ENCODE results near the gene PFKL.
"Not testable (repeated sequence)": the region's sequence is repeated elsewhere in the genome, so short reads cannot be mapped to it uniquely, and the experiment has no call there.

Gene PFKL

DNA sequence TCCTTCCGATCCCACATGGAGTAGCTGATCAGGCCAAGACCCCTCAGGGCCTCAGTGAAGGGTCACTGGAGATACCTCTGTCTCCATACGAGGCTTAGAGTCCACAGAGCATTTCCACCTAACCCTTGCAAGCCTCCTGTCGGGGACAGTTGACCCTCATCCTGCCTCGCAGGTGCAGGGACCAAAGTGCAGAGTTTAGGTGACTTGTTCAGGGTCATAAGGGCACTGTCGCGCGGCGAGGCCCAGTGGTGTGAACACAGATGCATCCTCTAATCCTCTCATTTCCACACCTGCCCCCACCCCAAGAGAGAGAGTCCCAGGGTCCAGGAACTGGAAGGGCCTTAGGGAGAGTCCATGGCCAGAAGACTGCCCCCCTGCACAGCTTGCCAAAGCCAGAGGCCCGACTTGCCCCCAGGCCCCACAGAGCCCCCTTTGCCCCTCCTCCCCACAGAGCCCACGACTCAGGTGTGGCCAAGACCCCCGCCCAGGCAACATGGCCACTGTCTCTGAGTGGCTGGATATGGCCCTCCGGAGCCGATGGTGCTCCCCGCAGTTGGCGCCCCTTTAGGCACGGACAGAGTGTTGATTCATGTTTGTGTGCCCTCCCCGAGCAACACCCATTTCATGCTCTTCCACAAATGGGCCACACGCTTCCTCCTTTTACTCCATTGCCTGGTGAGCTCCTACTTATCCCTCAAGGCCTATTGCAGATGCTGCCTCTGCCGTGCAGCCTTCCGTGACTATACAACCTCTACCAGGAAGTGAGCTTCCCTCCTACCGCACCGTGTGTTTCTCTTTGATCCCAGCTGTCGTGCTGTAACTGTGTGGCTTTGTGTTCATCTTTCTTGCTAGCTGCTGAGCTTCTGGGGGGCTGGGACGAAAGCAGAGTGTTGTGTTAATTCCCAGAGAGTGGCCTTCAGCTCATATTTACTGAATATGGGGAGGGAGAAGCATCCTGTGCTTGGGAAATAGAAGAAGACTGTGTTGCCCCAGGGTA, 55.2 kb downstream of the PFKL start:
- Histone ChIP-seq H3K4me1 (ENCODE audit: insufficient read depth, low read length) (no peaks in the 10 kb centered on the region), H3K4me3 (ENCODE audit: low read depth in 1 of 2, low read length in 2 of 2) (no peak overlapping the region), H3K9ac (ENCODE audit: low read length) (no peak overlapping the region), H3K27ac (ENCODE audit: low read depth, low read length) (no peak overlapping the region), H3K9me3 (ENCODE audit: low read length) (no peaks in the 10 kb centered on the region), H3K36me3 (ENCODE audit: insufficient read depth, low read length) (no peaks in the 10 kb centered on the region), H3K27me3 (ENCODE audit: control insufficient read depth in 1 of 2, insufficient read depth in 2 of 2, low read length in 2 of 2) (peaks cover 4 to 16% of the 10 kb centered on the region in 2 donors)

DNA sequence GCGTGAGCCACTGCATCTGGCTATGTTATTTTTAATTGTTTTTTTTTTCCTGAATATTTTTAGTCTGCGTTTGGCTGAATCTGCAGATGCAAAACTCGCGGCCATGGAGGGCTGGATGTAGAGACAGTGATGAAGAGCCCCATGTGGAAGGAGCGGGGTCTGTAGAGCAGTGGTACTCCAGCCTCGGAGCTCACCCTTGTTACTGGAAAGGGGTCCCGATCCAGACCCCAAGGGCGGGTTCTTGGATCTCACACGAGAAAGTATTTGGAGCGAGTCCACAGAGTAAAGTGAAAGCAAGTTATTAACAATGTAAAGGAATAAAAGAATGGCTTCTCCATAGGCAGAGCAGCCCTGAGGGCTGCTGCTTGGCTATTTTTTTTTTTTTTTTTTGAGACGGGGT, 56.3 kb downstream of the PFKL start:
- H3K4me1 ChIP-seq (ENCODE audit: insufficient read depth, low read length) = no peaks in the 10 kb centered on the region
- H3K9ac ChIP-seq (ENCODE audit: low read length) = no peak overlapping the region
- H3K36me3 ChIP-seq (ENCODE audit: insufficient read depth, low read length) = no peaks in the 10 kb centered on the region
- H3K4me3 ChIP-seq (ENCODE audit: low read depth in 1 of 2, low read length in 2 of 2) = no peak overlapping the region
- H3K27me3 ChIP-seq (ENCODE audit: control insufficient read depth in 1 of 2, insufficient read depth in 2 of 2, low read length in 2 of 2) = peaks cover 4 to 11% of the 10 kb centered on the region in 2 donors
- H3K27ac ChIP-seq (ENCODE audit: low read depth, low read length) = no peak overlapping the region
- H3K9me3 ChIP-seq (ENCODE audit: low read length) = no peaks in the 10 kb centered on the region

DNA sequence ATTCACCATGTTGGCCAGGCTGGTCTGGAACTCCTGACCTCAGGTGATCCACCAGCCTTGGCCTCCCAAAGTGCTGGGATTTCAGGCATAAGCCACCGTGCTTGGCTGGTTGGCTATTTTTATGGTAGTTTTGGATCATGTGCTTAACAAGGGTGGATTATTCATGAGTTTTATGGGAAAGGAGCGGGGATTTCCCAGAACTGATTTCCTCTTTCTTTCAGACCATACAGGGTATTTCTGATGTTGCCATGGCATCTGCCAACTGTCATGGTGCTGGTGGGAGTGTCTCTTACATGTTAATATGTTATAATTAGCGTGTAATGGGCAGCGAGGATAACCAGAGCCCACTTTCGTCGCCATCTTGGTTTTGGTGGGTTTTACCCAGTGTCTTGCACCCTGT, 56.8 kb downstream of the PFKL start:
- H3K27ac ChIP-seq (ENCODE audit: low read depth, low read length) = no peak overlapping the region
- no peaks in the 10 kb centered on the region for H3K36me3 ChIP-seq (ENCODE audit: insufficient read depth, low read length)

DNA sequence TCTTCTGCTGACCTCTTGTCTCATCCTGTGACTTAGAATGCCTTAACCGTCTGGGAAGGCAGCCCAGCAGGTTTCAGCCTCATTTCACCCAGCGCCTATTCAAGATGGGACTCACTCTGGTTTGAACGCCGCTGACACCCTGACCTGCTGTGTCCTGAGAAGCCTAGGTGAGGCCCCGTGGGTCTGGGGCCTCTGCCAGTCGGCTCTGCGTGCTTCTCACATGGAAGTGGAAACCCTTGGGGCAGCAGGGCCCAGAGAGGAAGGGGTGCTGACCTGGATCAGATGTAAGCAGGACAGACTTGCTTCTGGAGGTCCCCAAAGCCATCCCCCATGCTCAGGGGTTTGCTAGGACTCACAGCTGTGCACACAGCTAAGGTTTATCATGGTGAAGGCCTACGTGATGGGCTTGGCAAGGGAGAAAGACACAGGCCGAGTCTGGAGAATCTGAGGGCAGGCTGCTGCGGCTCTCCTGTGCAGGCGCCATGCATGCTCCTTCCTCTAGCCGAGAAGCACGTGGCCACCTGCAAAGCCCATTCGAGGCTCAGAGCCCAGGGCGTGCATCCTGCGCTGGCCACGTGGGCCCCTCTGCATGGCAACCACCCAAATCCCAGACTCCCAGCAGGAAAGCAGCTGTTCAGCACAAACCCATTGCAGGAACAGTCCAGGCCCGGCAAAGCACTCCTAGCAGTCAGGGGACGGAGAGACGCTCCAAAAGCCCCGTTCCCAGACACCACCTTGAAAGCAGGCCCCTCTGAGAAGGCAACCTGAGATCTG, 57.4 kb downstream of the PFKL start:
- no peak overlapping the region for H3K4me3 ChIP-seq (ENCODE audit: low read depth in 1 of 2, low read length in 2 of 2)
- peaks cover 0 to under 1% of the 10 kb centered on the region in 2 donors for H3K27me3 ChIP-seq (ENCODE audit: control insufficient read depth in 1 of 2, insufficient read depth in 2 of 2, low read length in 2 of 2)
- no peak overlapping the region for H3K27ac ChIP-seq (ENCODE audit: low read depth, low read length)
- no peaks in the 10 kb centered on the region for H3K4me1 ChIP-seq (ENCODE audit: insufficient read depth, low read length)
- no peaks in the 10 kb centered on the region for H3K9me3 ChIP-seq (ENCODE audit: low read length)
- no peaks in the 10 kb centered on the region for H3K36me3 ChIP-seq (ENCODE audit: insufficient read depth, low read length)
- H3K9ac ChIP-seq (ENCODE audit: low read length) = no peak overlapping the region

More for the DNA sequence above, 56.8 kb downstream of the PFKL start:
- Histone ChIP-seq H3K9ac (ENCODE audit: low read length) (no peak overlapping the region), H3K27me3 (ENCODE audit: control insufficient read depth in 1 of 2, insufficient read depth in 2 of 2, low read length in 2 of 2) (peaks cover 0 to 6% of the 10 kb centered on the region in 2 donors), H3K4me1 (ENCODE audit: insufficient read depth, low read length) (no peaks in the 10 kb centered on the region), H3K9me3 (ENCODE audit: low read length) (no peaks in the 10 kb centered on the region), H3K4me3 (ENCODE audit: low read depth in 1 of 2, low read length in 2 of 2) (no peak overlapping the region)

DNA sequence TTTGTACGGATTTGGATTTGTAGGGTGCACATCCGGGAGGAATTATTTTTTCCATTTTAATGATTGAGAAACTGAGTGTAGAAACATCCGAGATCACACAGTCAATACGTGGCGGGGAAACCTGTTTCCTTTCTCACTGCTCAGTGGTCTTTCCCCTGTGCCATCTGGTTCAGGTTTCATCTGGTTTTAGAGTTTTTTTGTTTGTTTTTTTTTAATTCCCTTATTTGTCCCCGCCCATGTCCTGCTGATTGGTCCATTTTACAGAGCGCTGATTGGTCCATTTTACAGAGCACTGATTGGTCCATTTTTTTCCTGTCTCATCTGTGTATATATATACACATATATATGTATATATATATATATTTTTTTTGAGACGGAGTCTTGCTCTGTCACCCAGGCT, 59.5 kb downstream of the PFKL start:
- Histone ChIP-seq H3K36me3 (ENCODE audit: insufficient read depth, low read length) (no peaks in the 10 kb centered on the region), H3K27me3 (ENCODE audit: control insufficient read depth in 1 of 2, insufficient read depth in 2 of 2, low read length in 2 of 2) (no peaks in the 10 kb centered on the region), H3K4me3 (ENCODE audit: low read depth in 1 of 2, low read length in 2 of 2) (no peak overlapping the region), H3K27ac (ENCODE audit: low read depth, low read length) (no peak overlapping the region), H3K9me3 (ENCODE audit: low read length) (no peaks in the 10 kb centered on the region), H3K9ac (ENCODE audit: low read length) (no peak overlapping the region), H3K4me1 (ENCODE audit: insufficient read depth, low read length) (no peaks in the 10 kb centered on the region)

DNA sequence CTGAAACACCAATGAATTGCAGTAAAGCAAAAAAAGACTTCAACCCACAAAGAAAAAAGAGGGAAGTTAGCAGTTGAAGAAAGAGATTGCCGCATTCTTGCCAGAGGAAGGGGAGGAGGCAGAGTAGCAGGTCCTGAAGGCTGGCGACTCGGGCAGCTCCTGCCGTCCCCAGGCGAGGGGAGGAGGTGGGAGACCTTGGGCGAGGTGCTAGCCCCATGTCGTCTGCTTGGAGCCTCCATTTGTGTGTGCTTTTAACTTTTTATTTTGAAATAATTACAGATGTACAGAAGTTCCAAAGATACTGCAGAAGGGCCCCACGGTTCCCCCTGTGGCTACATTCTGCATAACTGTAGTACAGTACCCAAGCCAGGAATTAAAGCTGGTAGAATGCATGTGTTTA, 60.3 kb downstream of the PFKL start:
- H3K36me3 ChIP-seq (ENCODE audit: insufficient read depth, low read length) = no peaks in the 10 kb centered on the region
- H3K9me3 ChIP-seq (ENCODE audit: low read length) = no peaks in the 10 kb centered on the region
- H3K4me1 ChIP-seq (ENCODE audit: insufficient read depth, low read length) = no peaks in the 10 kb centered on the region
- H3K4me3 ChIP-seq (ENCODE audit: low read depth in 1 of 2, low read length in 2 of 2) = no peak overlapping the region
- H3K27me3 ChIP-seq (ENCODE audit: control insufficient read depth in 1 of 2, insufficient read depth in 2 of 2, low read length in 2 of 2) = no peaks in the 10 kb centered on the region
- H3K9ac ChIP-seq (ENCODE audit: low read length) = no peak overlapping the region
- no peak overlapping the region for H3K27ac ChIP-seq (ENCODE audit: low read depth, low read length)

DNA sequence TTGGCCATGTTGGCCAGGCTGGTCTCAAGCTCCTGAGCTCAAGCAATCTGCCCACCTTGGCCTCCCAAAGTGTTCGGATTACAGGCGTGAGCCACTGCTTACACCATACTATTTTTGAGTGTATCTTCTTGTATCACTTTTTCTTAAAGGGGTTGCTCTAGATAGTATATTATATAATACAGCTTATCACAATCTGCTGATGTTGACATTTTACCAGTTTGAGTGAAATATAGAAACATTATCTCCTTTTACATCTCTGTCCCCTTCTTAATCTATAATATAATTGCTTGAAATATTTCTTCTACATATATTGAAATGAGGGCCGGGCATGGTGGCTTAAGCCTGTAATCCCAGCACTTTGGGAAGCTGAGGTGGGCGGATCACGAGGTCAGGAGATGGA, 62.0 kb downstream of the PFKL start:
- H3K9me3 ChIP-seq (ENCODE audit: low read length); H3K4me3 ChIP-seq (ENCODE audit: low read depth in 1 of 2, low read length in 2 of 2); H3K27me3 ChIP-seq (ENCODE audit: control insufficient read depth in 1 of 2, insufficient read depth in 2 of 2, low read length in 2 of 2); H3K9ac ChIP-seq (ENCODE audit: low read length); H3K27ac ChIP-seq (ENCODE audit: low read depth, low read length); H3K36me3 ChIP-seq (ENCODE audit: insufficient read depth, low read length); H3K4me1 ChIP-seq (ENCODE audit: insufficient read depth, low read length): not testable (repeated sequence)

DNA sequence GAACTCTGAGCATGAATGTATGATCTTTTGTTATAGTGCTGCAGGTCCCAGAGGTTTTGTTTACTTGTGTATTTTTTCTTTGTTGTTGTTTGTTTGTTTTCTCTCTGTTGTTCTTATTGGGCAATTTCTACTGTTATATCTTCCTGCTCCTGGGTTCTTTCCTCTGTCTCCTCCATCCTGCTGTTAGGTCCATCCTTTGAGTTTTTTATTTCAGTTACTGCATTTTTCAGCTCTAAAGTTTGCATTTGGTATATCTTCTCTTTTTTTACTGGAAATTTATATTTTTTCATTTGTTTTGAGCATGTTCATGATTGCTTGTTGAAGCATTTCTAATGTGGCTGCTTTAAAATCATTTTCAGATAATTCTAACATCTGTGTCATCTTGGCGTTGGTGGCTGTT, 63.4 kb downstream of the PFKL start:
- no peaks in the 10 kb centered on the region for H3K4me1 ChIP-seq (ENCODE audit: insufficient read depth, low read length)
- H3K27me3 ChIP-seq (ENCODE audit: control insufficient read depth in 1 of 2, insufficient read depth in 2 of 2, low read length in 2 of 2) = no peaks in the 10 kb centered on the region
- no peaks in the 10 kb centered on the region for H3K36me3 ChIP-seq (ENCODE audit: insufficient read depth, low read length)
- H3K9me3 ChIP-seq (ENCODE audit: low read length) = no peaks in the 10 kb centered on the region
- H3K27ac ChIP-seq (ENCODE audit: low read depth, low read length) = no peak overlapping the region
- H3K9ac ChIP-seq (ENCODE audit: low read length) = no peak overlapping the region
- no peak overlapping the region for H3K4me3 ChIP-seq (ENCODE audit: low read depth in 1 of 2, low read length in 2 of 2)

DNA sequence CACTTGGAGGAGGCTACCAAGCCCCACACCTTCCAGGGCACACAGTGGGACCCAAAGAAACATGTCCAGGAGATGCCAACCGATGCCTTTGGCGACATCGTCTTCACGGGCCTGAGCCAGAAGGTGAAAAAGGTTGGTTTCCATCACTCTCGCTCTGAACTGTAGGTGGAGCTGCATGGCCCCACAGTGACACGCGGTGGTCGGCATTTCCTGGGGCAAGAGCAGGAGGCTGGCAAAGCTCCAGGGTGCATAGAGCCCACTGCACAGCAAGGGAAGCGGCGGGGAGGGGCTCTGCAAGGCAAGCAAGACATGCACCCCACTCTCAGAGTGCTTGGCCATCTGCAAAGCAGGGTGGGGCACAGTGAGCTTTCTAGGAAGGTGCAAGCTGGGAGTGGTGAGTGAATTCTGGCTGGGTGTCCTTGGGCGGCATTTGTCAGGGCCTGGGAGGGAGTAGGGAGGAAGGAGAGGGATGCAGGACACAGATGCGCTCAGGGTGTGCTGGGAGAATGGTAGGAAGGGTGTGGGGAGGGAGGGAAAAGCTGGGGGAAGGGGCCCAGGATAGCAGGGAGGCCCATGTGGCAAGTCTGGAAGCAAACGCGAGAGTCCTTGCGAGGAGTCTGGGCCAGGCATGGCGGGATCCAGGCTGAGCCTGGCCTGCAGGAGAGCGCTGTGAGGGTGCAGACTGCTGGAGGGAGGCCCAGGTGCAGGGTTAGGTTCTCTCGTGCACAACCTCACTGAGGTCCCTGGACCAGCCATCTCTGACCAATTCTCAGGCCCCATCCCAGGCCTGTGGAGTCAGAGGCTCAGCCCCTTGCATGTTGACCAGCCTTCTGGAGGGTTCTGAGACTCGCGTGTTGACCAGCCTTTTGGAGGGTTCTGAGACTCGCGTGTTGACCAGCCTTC, 64.5 kb downstream of the PFKL start:
- no peak overlapping the region for H3K9ac ChIP-seq (ENCODE audit: low read length)
- no peaks in the 10 kb centered on the region for H3K4me1 ChIP-seq (ENCODE audit: insufficient read depth, low read length)
- no peaks in the 10 kb centered on the region for H3K36me3 ChIP-seq (ENCODE audit: insufficient read depth, low read length)
- no peak overlapping the region for H3K4me3 ChIP-seq (ENCODE audit: low read depth in 1 of 2, low read length in 2 of 2)
- H3K27ac ChIP-seq (ENCODE audit: low read depth, low read length) = no peak overlapping the region
- peaks cover 0 to 10% of the 10 kb centered on the region in 2 donors for H3K27me3 ChIP-seq (ENCODE audit: control insufficient read depth in 1 of 2, insufficient read depth in 2 of 2, low read length in 2 of 2)
- no peaks in the 10 kb centered on the region for H3K9me3 ChIP-seq (ENCODE audit: low read length)

DNA sequence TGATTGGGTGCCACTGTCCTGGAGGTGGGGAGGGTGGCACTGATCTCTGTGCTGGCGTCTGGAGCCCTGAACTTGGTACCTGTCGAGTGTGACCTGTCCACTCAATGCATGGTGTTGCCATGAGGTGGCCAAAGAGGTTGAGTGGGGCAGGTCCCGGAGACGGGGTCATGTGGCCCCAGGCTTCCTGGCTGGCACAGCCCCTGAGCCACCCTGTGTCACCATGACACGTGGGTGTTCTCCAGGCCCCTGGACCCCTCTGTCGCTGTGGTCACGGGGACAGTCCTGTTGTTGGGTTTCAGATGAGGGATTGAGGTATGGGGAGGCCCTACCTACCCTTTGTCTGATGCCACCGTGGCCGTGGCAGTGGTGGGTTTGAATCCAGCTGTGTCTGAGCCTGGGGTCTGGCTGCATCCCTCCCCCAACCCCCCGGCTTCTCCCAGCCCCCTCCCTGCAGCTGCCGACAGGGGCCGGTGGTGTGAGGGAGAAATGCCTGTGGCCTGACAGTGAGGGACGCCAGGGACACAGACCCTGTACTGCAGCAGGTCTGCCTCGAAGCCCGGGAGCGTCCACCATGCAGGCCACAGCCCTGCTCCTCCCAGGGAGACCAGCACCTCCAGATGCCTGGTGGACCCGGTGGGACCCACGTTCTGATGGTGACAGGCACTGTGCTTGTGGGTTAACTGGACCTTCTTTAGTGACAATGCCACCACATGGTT, 65.6 kb downstream of the PFKL start:
- Histone ChIP-seq H3K36me3 (ENCODE audit: insufficient read depth, low read length) (no peaks in the 10 kb centered on the region), H3K4me3 (ENCODE audit: low read depth in 1 of 2, low read length in 2 of 2) (no peak overlapping the region), H3K27me3 (ENCODE audit: control insufficient read depth in 1 of 2, insufficient read depth in 2 of 2, low read length in 2 of 2) (peaks cover 5 to 17% of the 10 kb centered on the region in 2 donors), H3K27ac (ENCODE audit: low read depth, low read length) (no peak overlapping the region), H3K9me3 (ENCODE audit: low read length) (no peaks in the 10 kb centered on the region), H3K9ac (ENCODE audit: low read length) (no peak overlapping the region), H3K4me1 (ENCODE audit: insufficient read depth, low read length) (no peaks in the 10 kb centered on the region)

Measured in muscle layer of colon (tissue), 2 donors.